IMR-90 (cell line): ENCODE data around the gene PAPLN.

Source experiments
- BHLHE40 ChIP-seq: fragments of 150-350 bp; IDR thresholded peaks from 2 replicates; pipeline ENCODE4 v1.6.1; 2016; ENCODE audit warnings: mild to moderate bottlenecking, low read depth, low read length
- CEBPB ChIP-seq: IDR thresholded peaks from 2 replicates; pipeline ENCODE4 v1.6.1; 2012; ENCODE audit warnings: low read depth, low read length, improper control_type of control experiment
- CHD1 ChIP-seq: IDR thresholded peaks from 2 replicates; pipeline ENCODE4 v1.6.1; 2012; ENCODE audit warnings: low read depth, low read length, improper control_type of control experiment
- CTCF ChIP-seq: conservative IDR thresholded peaks from 2 replicates; pipeline ENCODE4 v1.5.1; 2012; ENCODE audit warnings: mild to moderate bottlenecking, low read depth, low read length, improper control_type of control experiment
- FOS ChIP-seq: fragments of 150-350 bp; IDR thresholded peaks from 2 replicates; pipeline ENCODE4 v1.6.1; 2016; ENCODE audit warnings: low read depth, low read length
- MAFK ChIP-seq: IDR thresholded peaks from 2 replicates; pipeline ENCODE4 v1.6.1; 2012; ENCODE audit warnings: low read depth, low read length, improper control_type of control experiment
- MAZ ChIP-seq: IDR thresholded peaks from 2 replicates; pipeline ENCODE4 v1.6.1; 2012; ENCODE audit warnings: low read depth, mild to moderate bottlenecking, low read length, improper control_type of control experiment, moderate library complexity, borderline replicate concordance
- MXI1 ChIP-seq: IDR thresholded peaks from 2 replicates; pipeline ENCODE4 v1.6.1; 2012; ENCODE audit warnings: low read depth, mild to moderate bottlenecking, low read length, moderate library complexity, borderline replicate concordance
- NFE2L2 ChIP-seq: fragments of 150-350 bp; IDR thresholded peaks from 2 replicates; pipeline ENCODE4 v1.6.1; 2016; ENCODE audit warnings: low read depth, mild to moderate bottlenecking, low read length
- POLR2A ChIP-seq: IDR thresholded peaks from 2 replicates; pipeline ENCODE4 v1.6.1; 2012; ENCODE audit warnings: mild to moderate bottlenecking, low read depth, low read length
- RAD21 ChIP-seq: IDR thresholded peaks from 2 replicates; pipeline ENCODE4 v1.6.1; 2012; ENCODE audit warnings: low read length, improper control_type of control experiment
- RCOR1 ChIP-seq: IDR thresholded peaks from 2 replicates; pipeline ENCODE4 v1.6.1; 2012; ENCODE audit warnings: mild to moderate bottlenecking, low read length, improper control_type of control experiment; ENCODE audit not compliant: insufficient replicate concordance
- RFX5 ChIP-seq: IDR thresholded peaks from 2 replicates; pipeline ENCODE4 v1.8.0; 2012; ENCODE audit warnings: low read depth, mild to moderate bottlenecking, low read length, moderate library complexity
- SMC3 ChIP-seq: fragments of 150-350 bp; IDR thresholded peaks from 2 replicates; pipeline ENCODE4 v1.6.1; 2016; ENCODE audit warnings: low read depth, mild to moderate bottlenecking, antibody characterized with exemption, low read length, moderate library complexity

- TF ChIP-seq CTCF, result no peak
- TF ChIP-seq POLR2A, result no peak
- TF ChIP-seq MAFK, result no peak
- TF ChIP-seq RCOR1, result no peak
- TF ChIP-seq RAD21, result no peak
- TF ChIP-seq CEBPB, result no peak
- TF ChIP-seq RFX5, result no peak
- TF ChIP-seq FOS, result no peak
- TF ChIP-seq CHD1, result no peak
- TF ChIP-seq SMC3, result no peak
- TF ChIP-seq MAZ, result no peak
- TF ChIP-seq MXI1, result no peak
- no peak for TF ChIP-seq BHLHE40
- TF ChIP-seq NFE2L2, result no peak
Measured at GRCh38 chr14:73261520-73262426, 24.5 kb downstream of the PAPLN start.
